HepG2 (cell line): ENCODE results near the gene FAAP100. TPM values are rescaled to one million over a fixed set of nuclear protein-coding genes. Genes with fewer than 3 reads are reported as not detected.

Experiments
- FOSL1 ChIP-seq: sonication (generic); formaldehyde crosslinking; IDR thresholded peaks from 2 replicates; pipeline ENCODE4 v1.9.0; 2021; ENCODE audit warnings: missing genetic modification reagents, borderline replicate concordance
- FOXM1 ChIP-seq: sonication (generic); formaldehyde crosslinking; IDR thresholded peaks from 2 replicates; pipeline ENCODE4 v1.5.0; 2020; ENCODE audit warnings: missing genetic modification reagents
- HNRNPL ChIP-seq: fragments of 200-400 bp; formaldehyde crosslinking; IDR thresholded peaks from 2 replicates; pipeline ENCODE4 v1.6.1; 2017; ENCODE audit warnings: mild to moderate bottlenecking, low read depth, low read length
- HOXA9 ChIP-seq: sonication (generic); formaldehyde crosslinking; IDR thresholded peaks from 2 replicates; pipeline ENCODE4 v1.8.1; 2022; ENCODE audit warnings: missing genetic modification reagents, mild to moderate bottlenecking, moderate library complexity, borderline replicate concordance
- IRX3 ChIP-seq: sonication (generic); formaldehyde crosslinking; IDR thresholded peaks from 2 replicates; pipeline ENCODE4 v1.8.1; 2023; ENCODE audit warnings: mild to moderate bottlenecking, low read depth, missing genetic modification reagents, borderline replicate concordance
- MAFG ChIP-seq: sonication (generic); formaldehyde crosslinking; IDR thresholded peaks from 2 replicates; pipeline ENCODE4 v1.5.1; 2020; ENCODE audit warnings: mild to moderate bottlenecking, missing genetic modification reagents
- NFKBIZ ChIP-seq: IDR thresholded peaks from 2 replicates; pipeline ENCODE4 v1.6.1; 2018; ENCODE audit warnings: missing genetic modification reagents, missing compliant biosample characterization
- PCBP2 ChIP-seq: fragments of 200-400 bp; formaldehyde crosslinking; optimal IDR thresholded peaks from 2 replicates; pipeline ENCODE3; 2018; ENCODE audit warnings: low read length, low read depth; ENCODE audit not compliant: poor library complexity, severe bottlenecking
- SRSF9 ChIP-seq: fragments of 200-400 bp; formaldehyde crosslinking; IDR thresholded peaks from 2 replicates; pipeline ENCODE4 v1.6.1; 2018; ENCODE audit warnings: borderline replicate concordance, mild to moderate bottlenecking, low read depth, low read length; ENCODE audit not compliant: insufficient read depth, poor library complexity, severe bottlenecking
- ZBTB38 ChIP-seq: sonication (generic); formaldehyde crosslinking; IDR thresholded peaks from 2 replicates; pipeline ENCODE4 v1.5.1; 2020; ENCODE audit warnings: mild to moderate bottlenecking, missing genetic modification reagents
- ZFY ChIP-seq: sonication (generic); formaldehyde crosslinking; IDR thresholded peaks from 2 replicates; pipeline ENCODE4 v1.4.0; 2020; ENCODE audit warnings: missing genetic modification reagents
- ZIK1 ChIP-seq: sonication (generic); formaldehyde crosslinking; IDR thresholded peaks from 2 replicates; pipeline ENCODE4 v1.5.0; 2020; ENCODE audit warnings: mild to moderate bottlenecking, low read depth, missing genetic modification reagents, borderline replicate concordance
- ZNF20 ChIP-seq: sonication (generic); formaldehyde crosslinking; IDR thresholded peaks from 2 replicates; pipeline ENCODE4 v1.4.0; 2020; ENCODE audit warnings: mild to moderate bottlenecking, moderate library complexity, missing genetic modification reagents
- ZNF343 ChIP-seq: sonication (generic); formaldehyde crosslinking; IDR thresholded peaks from 2 replicates; pipeline ENCODE4 v1.4.0; 2020; ENCODE audit warnings: mild to moderate bottlenecking, missing genetic modification reagents
- ZNF768 ChIP-seq: sonication (generic); formaldehyde crosslinking; IDR thresholded peaks from 2 replicates; pipeline ENCODE4 v1.4.0; 2020; ENCODE audit warnings: missing genetic modification reagents
- ZSCAN29 ChIP-seq: sonication (generic); formaldehyde crosslinking; conservative IDR thresholded peaks from 2 replicates; pipeline ENCODE4 v1.4.0; 2020; ENCODE audit warnings: mild to moderate bottlenecking, missing genetic modification reagents
- polyA plus RNA-seq, 8 experiments: library from polyadenylated mRNA; depleted of rRNA in 3 of 8; stranded (reverse) in 7 of 8; unstranded in 1 of 8; fragments of >200 nt; fragmentation: Illumina TruSeq in 4 of 8; extraction: Trizol in 4 of 8; gene quantifications; 2 replicates each; pipeline versions ENCODE4 v1.2.1 to v1.2.3, GENCODE V29; 2011 to 2016; ENCODE audit warnings: low read depth in 4 of 8, missing spikeins in 1 of 8, mixed read lengths in 1 of 8; ENCODE audit not compliant: insufficient read depth in 1 of 8
- total RNA-seq, 5 experiments: library from RNA; depleted of rRNA; stranded (reverse); fragments of >200 nt; fragmentation: Illumina TruSeq; extraction: Trizol; gene quantifications; 2 replicates each; pipeline ENCODE4 v1.2.3, GENCODE V29; 2016; ENCODE audit warnings: low read depth in 1 of 5
- TF ChIP-seq, protein P1 (sequence below): IDR thresholded peaks from 2 replicates; pipeline ENCODE4 v1.6.1; 2012; ENCODE audit warnings: low read length, improper control_type of control experiment
- TF ChIP-seq, protein P2 (sequence below): sonication (generic); IDR thresholded peaks from 2 replicates; pipeline ENCODE4 v1.6.1; 2016; ENCODE audit warnings: low read depth, borderline replicate concordance
- TF ChIP-seq, protein P3 (sequence below): sonication (generic); formaldehyde crosslinking; IDR thresholded peaks from 2 replicates; pipeline ENCODE4 v1.4.0; 2020; ENCODE audit warnings: missing genetic modification reagents
- TF ChIP-seq, protein P4 (sequence below): sonication (generic); formaldehyde crosslinking; IDR thresholded peaks from 2 replicates; pipeline ENCODE4 v1.5.0; 2020; ENCODE audit warnings: missing genetic modification reagents, mild to moderate bottlenecking, borderline replicate concordance

The FAAP100 gene
- total and polyA plus RNA-seq, 2 of the 13 experiments (the other 11 are each of a cell fraction or from before 2014, with no cell fraction given) = 7.6 to 20.8 TPM

DNA sequence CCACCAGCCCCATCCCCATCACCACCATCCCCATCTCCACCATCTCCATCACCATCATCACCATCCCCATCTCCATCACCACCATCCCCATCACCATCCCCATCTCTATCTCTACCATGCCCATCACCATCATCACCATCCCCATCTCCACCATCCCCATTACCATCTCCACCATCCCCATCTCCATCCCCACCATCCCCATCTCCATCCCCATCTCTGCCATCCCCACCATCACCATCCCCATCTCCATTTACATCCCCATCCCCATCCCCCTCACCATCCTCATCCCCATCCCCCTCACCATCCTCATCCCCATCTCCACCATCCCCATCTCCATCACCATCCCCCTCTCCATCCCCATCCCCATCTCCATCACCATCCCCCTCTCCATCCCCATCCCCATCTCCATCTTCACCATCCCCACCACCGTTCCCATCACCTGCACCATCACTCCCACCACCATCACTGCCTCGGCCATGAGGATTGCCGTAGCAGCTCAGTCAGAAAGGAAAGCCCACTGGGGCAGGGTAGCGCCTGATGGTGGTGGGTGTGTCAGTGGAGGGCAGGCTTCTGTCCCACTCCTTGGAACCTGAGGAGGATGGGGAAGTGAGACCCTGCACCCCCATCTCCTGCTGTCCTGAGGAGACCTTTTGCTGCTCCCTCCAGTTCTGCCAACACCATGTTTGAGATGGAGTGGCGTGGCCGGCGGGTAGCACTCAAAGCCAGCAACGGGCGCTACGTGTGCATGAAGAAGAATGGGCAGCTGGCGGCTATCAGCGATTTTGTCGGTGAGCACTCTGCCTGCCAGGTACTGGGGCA lies 16.5 kb downstream of the FAAP100 start (continued):
- TF ChIP-seq ZSCAN29 (CRISPR knock-in tag) (no peak), ZNF20 (no peak), SRSF9 (no peak), ZNF768 (CRISPR knock-in tag) (no peak), FOXM1 (CRISPR knock-in tag) (no peak), IRX3 (no peak), ZNF343 (CRISPR knock-in tag) (no peak), FOSL1 (CRISPR knock-in tag) (no peak), HOXA9 (CRISPR knock-in tag) (no peak), HNRNPL (peak; percentile 34; the same call in 1 of the 2 replicates), PCBP2 (peak; percentile 36), ZFY (CRISPR knock-in tag) (no peak), NFKBIZ (CRISPR knock-in tag) (no peak), ZBTB38 (no peak), ZIK1 (CRISPR knock-in tag) (no peak), MAFG (CRISPR knock-in tag) (no peak)
- TF ChIP-seq, protein P1, sequence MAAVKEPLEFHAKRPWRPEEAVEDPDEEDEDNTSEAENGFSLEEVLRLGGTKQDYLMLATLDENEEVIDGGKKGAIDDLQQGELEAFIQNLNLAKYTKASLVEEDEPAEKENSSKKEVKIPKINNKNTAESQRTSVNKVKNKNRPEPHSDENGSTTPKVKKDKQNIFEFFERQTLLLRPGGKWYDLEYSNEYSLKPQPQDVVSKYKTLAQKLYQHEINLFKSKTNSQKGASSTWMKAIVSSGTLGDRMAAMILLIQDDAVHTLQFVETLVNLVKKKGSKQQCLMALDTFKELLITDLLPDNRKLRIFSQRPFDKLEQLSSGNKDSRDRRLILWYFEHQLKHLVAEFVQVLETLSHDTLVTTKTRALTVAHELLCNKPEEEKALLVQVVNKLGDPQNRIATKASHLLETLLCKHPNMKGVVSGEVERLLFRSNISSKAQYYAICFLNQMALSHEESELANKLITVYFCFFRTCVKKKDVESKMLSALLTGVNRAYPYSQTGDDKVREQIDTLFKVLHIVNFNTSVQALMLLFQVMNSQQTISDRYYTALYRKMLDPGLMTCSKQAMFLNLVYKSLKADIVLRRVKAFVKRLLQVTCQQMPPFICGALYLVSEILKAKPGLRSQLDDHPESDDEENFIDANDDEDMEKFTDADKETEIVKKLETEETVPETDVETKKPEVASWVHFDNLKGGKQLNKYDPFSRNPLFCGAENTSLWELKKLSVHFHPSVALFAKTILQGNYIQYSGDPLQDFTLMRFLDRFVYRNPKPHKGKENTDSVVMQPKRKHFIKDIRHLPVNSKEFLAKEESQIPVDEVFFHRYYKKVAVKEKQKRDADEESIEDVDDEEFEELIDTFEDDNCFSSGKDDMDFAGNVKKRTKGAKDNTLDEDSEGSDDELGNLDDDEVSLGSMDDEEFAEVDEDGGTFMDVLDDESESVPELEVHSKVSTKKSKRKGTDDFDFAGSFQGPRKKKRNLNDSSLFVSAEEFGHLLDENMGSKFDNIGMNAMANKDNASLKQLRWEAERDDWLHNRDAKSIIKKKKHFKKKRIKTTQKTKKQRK = no peak
- TF ChIP-seq, protein P2, sequence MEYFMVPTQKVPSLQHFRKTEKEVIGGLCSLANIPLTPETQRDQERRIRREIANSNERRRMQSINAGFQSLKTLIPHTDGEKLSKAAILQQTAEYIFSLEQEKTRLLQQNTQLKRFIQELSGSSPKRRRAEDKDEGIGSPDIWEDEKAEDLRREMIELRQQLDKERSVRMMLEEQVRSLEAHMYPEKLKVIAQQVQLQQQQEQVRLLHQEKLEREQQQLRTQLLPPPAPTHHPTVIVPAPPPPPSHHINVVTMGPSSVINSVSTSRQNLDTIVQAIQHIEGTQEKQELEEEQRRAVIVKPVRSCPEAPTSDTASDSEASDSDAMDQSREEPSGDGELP = no peak
- TF ChIP-seq, protein P3, sequence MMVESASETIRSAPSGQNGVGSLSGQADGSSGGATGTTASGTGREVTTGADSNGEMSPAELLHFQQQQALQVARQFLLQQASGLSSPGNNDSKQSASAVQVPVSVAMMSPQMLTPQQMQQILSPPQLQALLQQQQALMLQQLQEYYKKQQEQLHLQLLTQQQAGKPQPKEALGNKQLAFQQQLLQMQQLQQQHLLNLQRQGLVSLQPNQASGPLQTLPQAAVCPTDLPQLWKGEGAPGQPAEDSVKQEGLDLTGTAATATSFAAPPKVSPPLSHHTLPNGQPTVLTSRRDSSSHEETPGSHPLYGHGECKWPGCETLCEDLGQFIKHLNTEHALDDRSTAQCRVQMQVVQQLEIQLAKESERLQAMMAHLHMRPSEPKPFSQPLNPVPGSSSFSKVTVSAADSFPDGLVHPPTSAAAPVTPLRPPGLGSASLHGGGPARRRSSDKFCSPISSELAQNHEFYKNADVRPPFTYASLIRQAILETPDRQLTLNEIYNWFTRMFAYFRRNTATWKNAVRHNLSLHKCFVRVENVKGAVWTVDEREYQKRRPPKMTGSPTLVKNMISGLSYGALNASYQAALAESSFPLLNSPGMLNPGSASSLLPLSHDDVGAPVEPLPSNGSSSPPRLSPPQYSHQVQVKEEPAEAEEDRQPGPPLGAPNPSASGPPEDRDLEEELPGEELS (CRISPR knock-in tag) = no peak
- TF ChIP-seq, protein P4, sequence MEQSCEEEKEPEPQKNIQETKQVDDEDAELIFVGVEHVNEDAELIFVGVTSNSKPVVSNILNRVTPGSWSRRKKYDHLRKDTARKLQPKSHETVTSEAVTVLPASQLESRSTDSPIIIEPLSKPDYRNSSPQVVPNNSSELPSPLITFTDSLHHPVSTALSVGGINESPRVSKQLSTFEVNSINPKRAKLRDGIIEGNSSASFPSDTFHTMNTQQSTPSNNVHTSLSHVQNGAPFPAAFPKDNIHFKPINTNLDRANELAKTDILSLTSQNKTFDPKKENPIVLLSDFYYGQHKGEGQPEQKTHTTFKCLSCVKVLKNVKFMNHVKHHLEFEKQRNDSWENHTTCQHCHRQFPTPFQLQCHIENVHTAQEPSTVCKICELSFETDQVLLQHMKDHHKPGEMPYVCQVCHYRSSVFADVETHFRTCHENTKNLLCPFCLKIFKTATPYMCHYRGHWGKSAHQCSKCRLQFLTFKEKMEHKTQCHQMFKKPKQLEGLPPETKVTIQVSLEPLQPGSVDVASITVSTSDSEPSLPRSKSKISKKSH = peak; percentile 70; the same call in 1 of the 2 replicates
